SU-DHL-6 (cell line): ENCODE results near the gene KNTC1.

Experiments used
- CTCF ChIP-seq: fragments of 200-600 bp; sonication (generic); IDR thresholded peaks from one replicate; pipeline ENCODE4 v1.5.1; 2017; ENCODE audit warnings: antibody characterized with exemption, mild to moderate bottlenecking, low read length, moderate library complexity; ENCODE audit not compliant: insufficient read depth, poor library complexity, severe bottlenecking
- EZH2phosphoT487 ChIP-seq: fragments of 200-600 bp; sonication (generic), shearing (Covaris generic); conservative IDR thresholded peaks from 2 replicates; pipeline ENCODE4 v1.6.1; 2018; ENCODE audit warnings: mild to moderate bottlenecking, antibody characterized with exemption, low read length, moderate library complexity, mixed read lengths

- no peak for TF ChIP-seq CTCF
- no peak for TF ChIP-seq EZH2phosphoT487
These were observed 11.4 kb downstream of the KNTC1 start for GRCh38 chr12:122538496-122538895.
